HG02678 (cell line): ENCODE results near the gene OGDH.
"Not testable (repeated sequence)": the region's sequence is repeated elsewhere in the genome, so short reads cannot be mapped to it uniquely, and the experiment has no call there.

ENCODE experiments used
- ATAC-seq: cut with Tn5 transposase; IDR thresholded peaks from one replicate; pipeline ENCODE4 v1.9.1; 2021; ENCODE audit warnings: mild to moderate bottlenecking, moderate library complexity; ENCODE audit not compliant: unreplicated experiment

The OGDH gene

DNA sequence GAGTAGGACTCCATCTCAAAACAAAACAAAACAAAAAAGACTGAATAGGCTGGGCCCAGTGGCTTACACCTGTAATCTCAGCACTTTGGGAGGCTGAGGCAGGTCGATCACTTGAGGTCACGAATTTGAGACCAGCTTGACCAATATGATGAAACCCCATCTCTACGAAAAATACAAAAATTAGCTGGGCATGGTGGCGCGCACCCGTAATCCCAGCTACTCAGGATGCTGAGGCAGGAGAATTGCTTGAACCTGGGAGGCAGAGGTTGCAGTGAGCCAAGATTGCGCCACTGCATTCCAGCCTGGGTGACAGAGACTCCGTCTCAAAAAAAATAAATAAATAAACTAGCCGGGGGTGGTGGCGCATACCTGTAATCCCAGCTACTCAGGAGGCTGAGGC lies 97.0 kb downstream of the OGDH start:
- not testable (repeated sequence) for ATAC-seq

DNA sequence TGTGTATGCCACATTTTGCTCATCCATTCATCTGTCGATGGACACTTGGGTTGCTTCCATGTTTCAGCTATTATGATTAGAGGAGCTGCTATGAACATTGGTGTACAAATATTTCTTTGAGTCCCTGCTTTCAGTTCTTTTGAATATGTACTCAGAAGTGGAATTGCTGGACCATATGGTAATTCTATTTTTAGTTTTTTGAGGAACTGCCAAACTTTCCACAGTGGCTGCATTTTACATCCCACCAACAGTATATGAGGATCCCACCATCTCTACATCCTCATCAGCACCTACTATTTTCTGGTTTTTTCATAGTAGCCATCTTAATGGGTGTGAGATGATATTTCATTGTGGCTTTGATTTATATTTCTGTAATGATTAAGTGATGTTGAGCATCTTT lies 97.5 kb downstream of the OGDH start:
- no peak for ATAC-seq

DNA sequence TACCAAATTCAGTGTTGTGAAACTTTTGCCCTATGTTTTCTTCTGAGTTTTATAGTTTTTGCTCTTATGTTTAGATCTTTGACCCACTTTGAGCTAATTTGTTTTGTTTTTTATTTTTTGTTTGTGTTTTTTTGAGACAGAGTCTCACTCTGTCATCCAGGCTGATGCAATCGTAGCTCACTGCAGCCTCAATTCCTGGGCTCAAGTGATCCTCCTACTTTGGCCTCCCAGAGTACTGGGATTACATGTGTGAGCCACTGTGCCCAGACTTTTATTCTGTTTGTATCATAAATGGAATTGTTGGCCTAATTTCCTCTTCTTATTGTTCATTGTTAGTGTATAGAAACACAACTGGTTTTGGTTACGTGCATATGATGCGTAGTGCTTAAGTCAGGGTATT lies 99.0 kb downstream of the OGDH start:
- ATAC-seq = no peak

DNA sequence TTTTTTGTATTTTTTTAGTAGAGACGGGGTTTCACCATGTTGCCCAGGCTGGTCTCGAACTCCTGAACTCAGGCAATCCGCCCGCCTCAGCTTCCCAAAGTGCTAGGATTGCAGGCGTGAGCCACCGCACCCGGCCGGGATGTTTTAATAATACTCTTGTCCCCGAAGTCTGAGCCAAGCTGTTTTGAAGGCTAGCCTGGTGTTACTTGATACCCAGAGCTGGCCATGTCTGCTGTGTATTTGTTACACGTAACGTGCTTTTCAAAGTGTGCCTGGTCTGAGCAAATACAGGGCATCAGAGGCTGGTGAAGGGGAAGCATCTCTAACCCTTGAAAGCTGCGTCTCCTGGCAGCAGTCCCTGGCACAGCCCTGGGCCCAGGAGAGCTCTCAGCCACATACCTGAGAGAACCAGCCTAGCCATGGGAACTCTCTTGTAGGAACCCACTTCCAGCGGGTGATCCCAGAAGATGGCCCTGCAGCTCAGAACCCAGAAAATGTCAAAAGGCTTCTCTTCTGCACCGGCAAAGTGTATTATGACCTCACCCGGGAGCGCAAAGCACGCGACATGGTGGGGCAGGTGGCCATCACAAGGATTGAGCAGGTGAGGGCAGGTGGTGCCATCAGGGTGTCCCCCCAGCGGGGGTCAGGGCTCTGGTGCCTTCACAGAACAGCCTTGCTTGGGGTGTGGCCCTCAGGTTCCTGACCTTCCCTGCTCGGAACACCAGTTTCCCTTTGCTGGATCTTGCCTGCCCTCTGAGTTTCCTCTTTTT lies 100.5 kb downstream of the OGDH start:
- no peak for ATAC-seq

DNA sequence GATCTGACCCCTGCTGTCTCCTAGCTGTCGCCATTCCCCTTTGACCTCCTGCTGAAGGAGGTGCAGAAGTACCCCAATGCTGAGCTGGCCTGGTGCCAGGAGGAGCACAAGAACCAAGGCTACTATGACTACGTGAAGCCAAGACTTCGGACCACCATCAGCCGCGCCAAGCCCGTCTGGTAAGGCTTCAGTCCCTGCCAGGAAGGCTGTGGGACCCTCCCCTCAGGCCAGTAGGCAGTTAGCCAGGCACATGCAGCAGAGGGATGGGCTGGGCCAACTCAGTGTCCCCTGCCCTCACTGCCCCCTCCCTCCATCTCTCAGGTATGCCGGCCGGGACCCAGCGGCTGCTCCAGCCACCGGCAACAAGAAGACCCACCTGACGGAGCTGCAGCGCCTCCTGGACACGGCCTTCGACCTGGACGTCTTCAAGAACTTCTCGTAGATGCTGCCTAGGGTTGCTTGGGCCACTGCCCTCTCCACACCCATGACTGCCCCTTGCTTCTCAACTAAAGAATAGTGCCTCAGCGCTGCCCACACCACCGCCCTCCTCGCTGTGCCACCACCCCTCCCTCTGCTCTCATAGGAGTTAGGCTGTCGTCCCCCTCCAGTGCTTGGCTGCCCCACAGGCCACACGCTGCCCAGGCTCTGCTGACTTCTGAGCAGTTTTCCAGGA lies 101.3 kb downstream of the OGDH start:
- no peak for ATAC-seq

DNA sequence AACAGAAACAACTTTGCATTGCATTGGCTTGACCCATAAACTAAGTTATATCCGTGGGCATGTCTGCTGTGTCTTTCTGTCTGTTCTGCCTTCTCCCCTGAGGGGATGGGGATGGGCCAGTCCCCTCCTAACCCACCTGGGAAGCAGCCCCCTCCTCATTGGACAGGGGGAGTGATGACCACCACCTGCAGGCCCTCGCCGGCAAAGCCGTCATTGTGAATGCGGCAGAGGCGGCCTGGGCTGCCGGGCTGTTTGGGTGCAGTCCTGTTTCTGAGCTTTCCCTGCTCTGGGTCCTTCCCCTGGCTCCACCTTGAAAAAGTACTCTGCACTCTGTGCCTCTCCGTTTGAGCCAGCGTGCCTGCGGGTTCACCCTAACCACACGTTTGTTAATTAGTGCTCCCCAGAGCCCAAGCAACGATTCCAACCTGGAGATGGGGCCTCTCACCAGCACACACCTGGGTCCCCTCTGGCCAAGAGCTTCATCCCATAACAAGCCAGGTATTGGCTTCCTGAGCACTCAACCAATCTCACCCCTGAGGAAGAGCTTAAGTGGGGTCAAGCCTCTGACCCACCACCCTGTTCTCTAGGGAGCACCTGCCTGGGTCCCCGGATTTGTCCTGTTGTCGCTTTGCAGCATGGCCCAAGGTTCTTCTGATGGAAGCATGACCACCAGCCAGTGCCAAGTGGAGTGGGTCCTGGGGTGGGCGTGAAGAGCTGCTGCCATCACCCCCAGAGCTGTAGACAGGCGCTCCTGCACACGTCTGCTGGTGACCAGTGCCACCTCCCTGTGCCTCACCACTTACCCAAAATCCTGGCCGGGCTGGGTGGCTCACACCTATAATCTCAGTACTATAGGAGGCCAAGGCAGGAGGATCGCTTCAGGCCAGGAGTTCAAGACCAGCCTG lies 102.8 kb downstream of the OGDH start:
- ATAC-seq = no peak

DNA sequence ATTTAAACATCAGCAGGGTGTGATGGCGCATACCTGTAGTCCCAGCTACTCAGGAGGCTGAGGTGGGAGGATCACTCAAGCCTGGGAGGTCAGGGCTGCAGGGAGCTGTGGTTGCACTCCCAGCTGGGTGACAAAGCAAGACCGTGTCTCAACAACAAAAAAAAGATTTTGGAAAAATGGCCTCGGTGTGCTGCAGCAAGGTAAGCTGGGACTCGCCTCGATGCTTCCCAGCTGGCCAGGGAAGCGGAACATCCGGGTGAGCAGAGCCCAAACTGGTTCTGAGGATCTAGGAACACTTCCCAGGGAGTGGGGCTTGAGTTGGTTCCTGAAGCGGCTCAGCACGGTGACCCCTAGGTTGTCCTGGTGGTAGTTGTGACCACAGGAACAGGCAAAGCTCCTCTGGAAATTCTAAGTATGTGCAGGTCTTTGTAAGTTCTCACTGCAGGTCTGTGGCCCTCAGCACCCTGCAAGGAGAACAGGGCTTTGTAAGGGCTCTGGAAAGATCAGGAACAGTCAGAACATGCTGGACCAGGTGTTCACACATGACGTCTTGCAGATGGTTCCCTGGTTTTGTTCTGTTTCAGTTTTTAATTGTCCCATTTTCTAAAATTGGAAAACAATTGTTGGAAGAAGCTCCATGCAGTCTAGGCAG lies 103.6 kb downstream of the OGDH start:
- no peak for ATAC-seq

DNA sequence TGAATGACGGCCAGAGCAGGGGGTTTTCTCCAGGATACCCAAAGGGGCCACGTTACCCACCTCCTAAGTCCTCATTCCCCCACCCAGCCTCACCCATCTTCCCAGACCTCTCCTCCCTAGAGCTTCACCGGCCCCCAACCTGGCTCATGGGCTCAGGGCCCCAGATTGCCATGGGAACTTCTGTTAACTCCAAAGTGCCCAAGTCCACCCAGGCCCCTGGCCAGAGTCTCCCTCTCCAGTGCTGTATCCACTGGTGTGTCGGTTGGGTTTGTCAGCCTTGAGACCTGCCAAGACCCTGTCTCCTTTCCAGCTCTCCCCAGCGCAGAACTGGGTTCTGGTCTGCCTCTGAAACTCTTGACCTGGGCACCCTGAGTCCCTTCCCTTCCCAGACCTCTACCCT lies 105.1 kb downstream of the OGDH start:
- ATAC-seq = no peak

DNA sequence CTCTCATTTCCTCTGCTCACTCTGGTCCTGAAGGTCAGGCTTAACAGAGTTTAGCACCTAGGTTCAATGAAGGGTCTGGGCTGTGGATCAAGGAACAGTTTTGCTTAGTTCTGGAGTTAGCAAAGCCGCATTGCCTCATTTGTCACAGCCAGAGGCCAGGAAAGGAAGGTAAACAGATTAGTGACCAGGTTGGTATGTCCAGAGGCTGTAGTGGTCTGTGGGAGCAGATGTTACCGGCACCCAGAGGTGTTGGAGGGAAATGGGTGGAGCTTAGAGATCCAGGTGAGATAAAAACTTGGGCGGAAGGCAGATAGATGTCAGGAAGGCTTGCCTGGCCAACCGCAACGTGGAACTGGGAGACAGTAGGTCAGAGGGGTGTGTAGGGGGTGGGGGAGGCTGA lies 105.6 kb downstream of the OGDH start:
- ATAC-seq = no peak

DNA sequence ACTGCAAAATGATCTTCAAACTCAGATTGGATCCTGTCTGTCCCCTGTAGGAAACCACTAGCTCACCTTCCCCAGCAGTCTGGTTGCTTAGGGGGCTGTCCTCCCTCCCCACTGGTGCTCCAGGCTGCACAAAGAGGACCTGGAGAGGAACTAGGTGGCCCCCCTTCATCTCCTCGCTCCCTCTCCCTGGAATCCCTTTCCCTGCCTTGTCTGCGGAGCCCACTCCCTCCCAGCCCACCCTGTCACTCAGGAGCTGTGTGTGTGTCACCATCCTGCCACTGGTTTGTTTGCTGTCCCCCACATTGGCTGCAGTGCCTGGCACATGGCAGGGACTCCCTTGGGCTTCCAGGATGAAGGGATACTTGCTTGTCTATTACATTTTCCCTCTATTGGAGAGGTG lies 106.7 kb downstream of the OGDH start:
- no peak for ATAC-seq

DNA sequence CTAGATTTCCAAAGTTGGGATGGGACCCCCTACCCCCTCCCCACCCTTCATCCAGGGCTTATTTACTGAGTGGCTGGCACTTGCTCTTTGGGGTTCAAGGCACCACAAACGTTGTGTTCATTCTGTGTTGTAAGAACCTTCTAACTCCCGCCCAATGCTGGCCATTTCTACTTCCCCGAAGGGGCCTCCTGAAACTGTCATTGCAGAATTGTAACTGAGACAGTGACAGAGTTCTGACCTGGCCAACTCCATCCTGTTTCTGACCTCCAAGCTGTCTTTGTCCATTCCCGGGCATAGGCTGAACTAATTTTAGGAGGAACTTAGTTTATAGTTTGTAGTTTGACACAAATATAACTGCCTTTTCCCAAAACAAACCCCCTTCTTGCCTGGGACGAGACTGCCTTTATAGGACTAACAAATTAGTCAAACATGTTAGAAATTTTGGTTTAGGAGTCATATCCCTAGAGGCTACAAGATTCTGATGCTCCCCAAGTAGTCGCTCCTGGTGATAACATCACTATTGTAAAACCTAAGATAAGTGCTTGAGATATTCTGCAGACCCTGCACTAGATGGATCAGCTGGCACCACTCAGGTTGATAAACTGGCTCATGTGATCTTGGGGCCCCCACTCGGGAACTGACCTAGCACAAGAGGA lies 107.4 kb downstream of the OGDH start:
- ATAC-seq = no peak

DNA sequence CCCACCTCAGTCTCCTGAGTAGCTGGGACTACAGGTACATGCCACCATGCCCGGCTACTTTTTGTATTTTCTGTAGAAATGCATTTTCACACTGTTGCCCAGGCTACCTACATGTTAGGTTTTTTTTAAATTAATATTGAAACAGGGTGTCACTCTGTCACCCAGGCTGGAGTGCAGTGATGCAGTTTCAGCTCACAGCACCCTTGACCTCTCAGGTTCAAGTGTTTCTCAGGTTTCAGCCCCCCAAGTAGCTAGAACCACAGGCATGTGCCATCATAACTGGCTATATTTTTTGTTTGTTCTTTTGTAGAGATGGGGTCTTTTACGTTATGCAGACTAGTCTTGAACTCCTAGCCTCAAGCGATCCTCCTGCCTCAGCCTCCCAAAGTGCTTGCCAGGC lies 109.8 kb downstream of the OGDH start:
- ATAC-seq = no peak

DNA sequence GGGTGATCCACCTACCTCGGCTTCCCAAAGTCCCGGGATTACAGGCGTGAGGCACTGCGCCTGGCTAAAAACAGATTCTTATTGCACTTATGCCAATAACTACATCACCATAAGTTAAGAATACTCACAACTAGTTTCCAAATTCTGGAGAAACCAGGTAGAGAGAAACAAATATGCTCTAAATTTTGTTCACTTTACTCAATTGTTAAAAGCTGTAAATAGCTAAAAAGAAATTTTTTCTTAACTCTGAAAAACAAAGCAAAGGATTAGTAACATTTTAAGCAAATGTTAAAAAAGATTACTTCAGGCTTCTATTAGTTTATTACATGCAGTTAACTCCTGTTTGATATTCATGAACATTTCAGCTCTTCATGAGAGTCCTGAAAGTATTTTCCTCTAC lies 113.9 kb downstream of the OGDH start:
- ATAC-seq = no peak

DNA sequence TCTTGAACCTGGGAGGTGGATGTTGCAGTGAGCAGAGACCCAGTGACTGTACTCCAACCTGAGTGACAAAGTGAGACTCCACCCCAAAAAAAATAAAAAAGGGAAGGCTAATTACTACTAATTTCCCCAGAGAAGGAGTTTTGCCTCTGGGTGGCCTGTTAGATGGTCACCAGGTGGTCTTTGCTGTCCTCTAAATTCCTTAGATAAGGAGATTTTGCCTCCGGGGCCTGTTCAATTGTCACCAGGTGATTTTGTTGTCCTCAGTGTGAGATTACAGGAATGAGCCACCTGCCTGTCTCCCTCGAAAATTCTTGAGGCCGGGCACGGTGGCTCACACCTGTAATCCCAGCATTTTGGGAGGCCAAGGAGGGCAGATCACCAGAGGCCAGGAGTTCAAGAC lies 117.8 kb downstream of the OGDH start:
- ATAC-seq = no peak

DNA sequence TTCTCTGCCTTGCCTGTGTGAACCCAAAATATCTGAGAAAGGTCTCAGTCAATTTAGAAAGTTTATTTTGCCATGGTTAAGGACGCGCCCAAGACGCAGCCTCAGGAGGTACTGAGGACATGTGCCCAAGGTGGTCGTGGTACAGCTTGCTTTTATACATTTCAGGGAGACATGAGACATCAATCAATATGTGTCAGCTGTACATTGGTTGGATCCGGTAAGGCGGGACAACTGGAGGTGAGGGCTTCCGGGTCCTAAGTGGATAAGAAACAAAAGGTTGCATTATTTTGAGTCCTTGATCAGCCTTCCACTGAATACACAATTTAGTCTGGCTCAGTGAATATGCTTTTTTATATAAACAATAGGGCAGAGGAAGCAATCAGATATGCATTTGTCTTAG lies 119.8 kb downstream of the OGDH start:
- not testable (repeated sequence) for ATAC-seq

DNA sequence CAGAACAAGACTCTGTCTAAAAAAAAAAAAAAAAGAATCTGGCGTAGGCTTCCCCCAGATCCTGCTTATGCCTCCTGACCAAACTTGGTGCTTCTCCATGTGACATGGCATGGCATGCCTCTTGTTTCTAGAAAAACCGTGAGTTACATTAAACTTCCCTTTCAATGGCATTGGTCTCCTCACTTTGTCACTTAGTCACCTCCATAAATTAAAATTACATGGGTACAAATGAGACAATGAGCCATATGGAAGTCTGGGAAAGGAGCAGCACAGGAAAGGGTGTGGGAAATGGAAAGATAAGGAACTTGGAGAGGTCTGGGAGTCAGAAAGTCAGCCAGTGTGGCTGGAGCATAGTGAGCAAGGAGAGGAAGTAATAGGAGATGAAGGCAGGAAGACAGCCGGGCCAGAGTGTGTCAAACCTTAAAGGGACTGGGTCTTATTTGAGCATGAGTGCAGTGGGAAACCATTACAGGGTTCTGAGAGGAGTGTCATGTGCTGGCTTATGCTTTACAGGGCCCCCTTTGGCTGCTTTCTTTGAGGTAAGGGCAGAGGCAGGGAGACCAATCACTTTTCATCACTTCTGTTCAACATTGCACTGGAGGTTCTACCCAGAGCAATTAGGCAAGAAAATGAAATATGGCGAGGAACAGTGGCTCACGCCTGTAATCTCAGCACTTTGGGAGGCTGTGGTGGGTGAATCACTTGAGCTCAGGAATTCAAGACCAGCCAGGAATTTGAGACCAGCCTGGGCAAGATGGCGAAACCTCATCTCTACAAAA lies 120.9 kb downstream of the OGDH start:
- ATAC-seq = no peak

DNA sequence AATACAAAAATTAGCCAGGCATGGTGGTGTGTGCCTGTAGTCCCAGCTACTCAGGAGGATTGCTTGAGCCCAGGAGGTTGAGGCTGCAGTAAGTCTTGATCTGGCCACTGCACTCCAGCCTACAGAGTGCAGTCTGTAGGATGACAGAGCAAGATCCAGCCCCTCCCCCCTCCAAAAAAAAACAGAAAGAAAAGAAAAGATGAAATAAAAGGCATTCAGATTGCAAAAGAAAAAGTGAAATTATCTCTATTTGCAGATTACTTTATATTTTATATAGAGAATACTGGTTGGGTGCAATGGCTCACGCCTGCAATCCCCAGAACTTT lies 121.5 kb downstream of the OGDH start:
- ATAC-seq = no peak

DNA sequence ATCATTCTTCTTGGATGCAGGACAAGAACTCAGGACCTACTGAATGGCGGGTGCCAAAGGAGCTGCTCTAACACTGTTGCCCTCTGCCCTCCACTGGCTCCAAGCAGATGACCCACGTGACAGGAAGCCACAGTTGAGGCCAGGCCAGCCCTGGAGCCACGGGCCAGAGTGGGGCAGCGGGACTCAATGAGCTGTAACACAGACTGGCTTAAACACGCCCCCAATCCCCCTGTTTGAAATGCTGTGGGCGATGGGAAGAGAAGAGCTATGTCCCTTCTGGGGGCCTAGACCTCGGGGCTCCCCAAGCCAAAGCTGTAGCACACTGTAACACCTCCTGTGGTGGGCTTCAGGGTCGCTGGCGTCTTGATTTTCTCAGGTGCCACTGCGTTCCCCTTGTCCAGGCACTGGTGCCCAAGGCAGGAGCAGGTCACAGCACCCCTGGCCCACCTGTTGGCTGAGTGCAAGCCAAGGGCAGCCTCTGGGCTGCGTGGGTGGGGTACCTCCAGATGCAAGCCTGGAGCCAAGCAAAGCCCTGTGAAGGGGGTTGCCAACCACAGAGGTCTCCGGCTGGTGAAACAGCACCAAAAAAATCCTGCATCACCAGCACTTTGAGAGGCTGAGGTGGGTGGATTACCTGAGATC lies 123.6 kb downstream of the OGDH start:
- no peak for ATAC-seq

DNA sequence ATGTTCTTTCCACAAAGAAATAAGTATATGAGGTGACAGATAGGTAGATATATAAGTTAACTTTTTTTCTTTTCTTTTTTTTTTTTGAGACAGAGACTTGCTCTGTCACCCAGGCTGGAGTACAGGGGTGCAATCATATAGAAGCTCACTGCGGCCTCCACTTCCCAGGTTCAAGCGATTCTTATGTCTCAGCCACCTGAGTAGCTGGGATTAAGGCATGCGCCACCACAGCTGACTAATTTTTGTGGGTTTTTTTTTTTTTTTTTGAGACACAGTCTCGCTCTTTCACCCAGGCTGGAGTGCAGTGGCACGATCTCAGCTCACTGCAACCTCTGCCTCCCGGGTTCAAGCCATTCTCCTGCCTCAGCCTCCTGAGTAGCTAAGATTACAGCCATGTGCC lies 126.5 kb downstream of the OGDH start:
- not testable (repeated sequence) for ATAC-seq
